GM21423 (cell line): Measurements from ENCODE around the gene SOHLH2.

Source experiments
- ATAC-seq: cut with Tn5 transposase; IDR thresholded peaks from one replicate; pipeline ENCODE4 v1.9.1; 2021; ENCODE audit warnings: mild to moderate bottlenecking, moderate library complexity; ENCODE audit not compliant: unreplicated experiment

Gene SOHLH2

GRCh38 chr13:36214163-36214921, at the start of gene SOHLH2:
Gene SOHLH2, minus strand, starts transcription at chr13:36214556. Its CDS starts 30 bp downstream, at chr13:36214526.
- no peak for ATAC-seq

GRCh38 chr13:36261976-36262375, 47.6 kb upstream of the SOHLH2 start:
- ATAC-seq: no peak

GRCh38 chr13:36261011-36261410, 46.7 kb upstream of the SOHLH2 start:
- ATAC-seq: no peak

GRCh38 chr13:36259361-36260137, 45.2 kb upstream of the SOHLH2 start:
- ATAC-seq: no peak

GRCh38 chr13:36258831-36259230, 44.5 kb upstream of the SOHLH2 start:
- no peak for ATAC-seq

- ATAC-seq: no peak
These were observed 37.2 kb upstream of the SOHLH2 start for GRCh38 chr13:36251526-36251925.

GRCh38 chr13:36251017-36251416, 36.7 kb upstream of the SOHLH2 start:
- no peak for ATAC-seq

GRCh38 chr13:36248700-36249099, 34.3 kb upstream of the SOHLH2 start:
- no peak for ATAC-seq

GRCh38 chr13:36244990-36245389, 30.6 kb upstream of the SOHLH2 start:
- no peak for ATAC-seq

- ATAC-seq: no peak
These were observed 29.7 kb upstream of the SOHLH2 start for GRCh38 chr13:36244073-36244472.

GRCh38 chr13:36242761-36243160, 28.4 kb upstream of the SOHLH2 start:
- no peak for ATAC-seq

GRCh38 chr13:36231236-36231635, 16.9 kb upstream of the SOHLH2 start:
- no peak for ATAC-seq

- ATAC-seq: no peak
These were observed 10.4 kb upstream of the SOHLH2 start for GRCh38 chr13:36224730-36225129.

- no peak for ATAC-seq
These were observed 5.5 kb upstream of the SOHLH2 start for GRCh38 chr13:36219883-36220282.

- no peak for ATAC-seq
These were observed 3.1 kb upstream of the SOHLH2 start for GRCh38 chr13:36217456-36217855.

GRCh38 chr13:36212789-36213188, 1.6 kb downstream of the SOHLH2 start:
- ATAC-seq: no peak

GRCh38 chr13:36211567-36211966, 2.8 kb downstream of the SOHLH2 start:
- ATAC-seq: no peak

GRCh38 chr13:36210738-36211137, 3.6 kb downstream of the SOHLH2 start:
- no peak for ATAC-seq

- ATAC-seq: no peak
These were observed 6.7 kb downstream of the SOHLH2 start for GRCh38 chr13:36207672-36208071.

GRCh38 chr13:36193151-36193855, 21.1 kb downstream of the SOHLH2 start:
- no peak for ATAC-seq

- ATAC-seq: no peak
These were observed 22.2 kb downstream of the SOHLH2 start for GRCh38 chr13:36192166-36192565.

GRCh38 chr13:36190771-36191170, 23.6 kb downstream of the SOHLH2 start:
- ATAC-seq: no peak
